ENCODE data around the gene ARHGAP18. TPM values are rescaled to one million over a fixed set of nuclear protein-coding genes. Genes with fewer than 3 reads are reported as not detected.

ARHGAP18 gene
- total RNA-seq, 1 donor from 2014 or later: 13.3 TPM

DNA sequence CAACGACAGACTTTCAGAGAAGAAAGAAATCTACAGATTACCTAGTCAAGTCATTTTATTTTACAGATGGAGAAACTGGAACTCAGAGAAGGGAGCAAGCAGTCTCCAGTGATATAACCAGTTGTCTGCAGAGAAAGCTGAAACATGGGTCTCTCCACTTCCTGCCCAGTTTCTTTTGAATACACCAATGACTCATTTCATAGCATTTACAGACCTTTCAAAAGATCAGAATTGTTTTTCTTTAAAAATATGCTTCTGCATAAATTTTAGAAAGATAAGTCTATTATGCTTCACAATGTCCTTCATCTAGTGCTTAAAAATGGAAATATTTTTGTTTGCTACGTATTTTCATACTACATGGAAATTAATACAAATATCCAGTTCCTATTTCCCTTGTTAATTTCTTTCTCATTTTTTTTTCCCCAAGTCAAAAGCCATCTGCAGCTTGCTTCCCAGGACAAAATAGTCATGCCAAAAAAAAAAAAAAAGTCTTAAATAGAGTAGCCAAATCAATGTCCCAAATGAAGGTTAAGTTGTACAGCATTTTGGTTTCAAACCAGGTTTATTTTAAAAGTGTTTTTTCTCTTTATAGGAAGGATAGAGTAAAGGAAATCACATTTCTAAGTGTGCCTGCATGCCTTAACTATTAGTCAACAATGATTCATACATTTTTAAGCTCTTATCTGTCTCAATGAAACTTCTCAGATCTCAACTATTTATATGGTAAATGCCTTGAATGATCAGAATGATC is 36.9 kb downstream of the ARHGAP18 start:
- peaks cover 53% of the 10 kb centered on the region for H3K4me1 Mint-ChIP-seq (ENCODE audit: unreplicated experiment)
- peak overlapping the region; percentile 93 for H3K27ac Mint-ChIP-seq (ENCODE audit: unreplicated experiment)
- H3K9me3 Mint-ChIP-seq (ENCODE audit: unreplicated experiment): peaks cover 7% of the 10 kb centered on the region
- H3K27me3 Mint-ChIP-seq (ENCODE audit: unreplicated experiment): no peaks in the 10 kb centered on the region
- DNase-seq (ENCODE audit: extremely low spot score, unreplicated experiment): no peak
- TF ChIP-seq, protein P1, sequence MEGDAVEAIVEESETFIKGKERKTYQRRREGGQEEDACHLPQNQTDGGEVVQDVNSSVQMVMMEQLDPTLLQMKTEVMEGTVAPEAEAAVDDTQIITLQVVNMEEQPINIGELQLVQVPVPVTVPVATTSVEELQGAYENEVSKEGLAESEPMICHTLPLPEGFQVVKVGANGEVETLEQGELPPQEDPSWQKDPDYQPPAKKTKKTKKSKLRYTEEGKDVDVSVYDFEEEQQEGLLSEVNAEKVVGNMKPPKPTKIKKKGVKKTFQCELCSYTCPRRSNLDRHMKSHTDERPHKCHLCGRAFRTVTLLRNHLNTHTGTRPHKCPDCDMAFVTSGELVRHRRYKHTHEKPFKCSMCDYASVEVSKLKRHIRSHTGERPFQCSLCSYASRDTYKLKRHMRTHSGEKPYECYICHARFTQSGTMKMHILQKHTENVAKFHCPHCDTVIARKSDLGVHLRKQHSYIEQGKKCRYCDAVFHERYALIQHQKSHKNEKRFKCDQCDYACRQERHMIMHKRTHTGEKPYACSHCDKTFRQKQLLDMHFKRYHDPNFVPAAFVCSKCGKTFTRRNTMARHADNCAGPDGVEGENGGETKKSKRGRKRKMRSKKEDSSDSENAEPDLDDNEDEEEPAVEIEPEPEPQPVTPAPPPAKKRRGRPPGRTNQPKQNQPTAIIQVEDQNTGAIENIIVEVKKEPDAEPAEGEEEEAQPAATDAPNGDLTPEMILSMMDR (IDR thresholded peaks at IDR 0.05): no peak
- H3K4me3 Mint-ChIP-seq (ENCODE audit: unreplicated experiment): peak overlapping the region; percentile 6
- no peaks in the 10 kb centered on the region for H3K36me3 Mint-ChIP-seq (ENCODE audit: unreplicated experiment)

DNA sequence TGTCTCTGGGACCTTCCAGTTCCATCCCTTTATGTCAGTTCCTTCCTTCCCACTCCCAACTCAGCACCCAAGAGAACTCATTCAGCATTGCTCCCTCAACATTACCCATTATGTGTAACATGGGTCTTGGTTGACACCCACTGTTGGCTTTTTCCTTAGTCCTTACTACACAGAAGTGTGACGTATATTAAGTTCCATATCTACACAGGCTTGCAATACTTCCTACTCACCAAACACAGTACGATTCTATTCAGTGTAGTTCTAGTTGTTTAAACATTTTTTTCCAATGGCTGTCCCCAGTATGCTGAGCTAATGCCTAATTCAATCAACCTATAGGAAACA is 37.7 kb downstream of the ARHGAP18 start:
- H3K9me3 Mint-ChIP-seq (ENCODE audit: unreplicated experiment): peaks cover 7% of the 10 kb centered on the region
- no peaks in the 10 kb centered on the region for H3K27me3 Mint-ChIP-seq (ENCODE audit: unreplicated experiment)
- no peaks in the 10 kb centered on the region for H3K36me3 Mint-ChIP-seq (ENCODE audit: unreplicated experiment)
- H3K4me1 Mint-ChIP-seq (ENCODE audit: unreplicated experiment): peaks cover 51% of the 10 kb centered on the region
- peak overlapping the region; percentile 6 for H3K4me3 Mint-ChIP-seq (ENCODE audit: unreplicated experiment)
- TF ChIP-seq, protein P1 (IDR thresholded peaks at IDR 0.05): no peak
- peak overlapping the region; percentile 93 for H3K27ac Mint-ChIP-seq (ENCODE audit: unreplicated experiment)
- DNase-seq (ENCODE audit: extremely low spot score, unreplicated experiment): no peak

DNA sequence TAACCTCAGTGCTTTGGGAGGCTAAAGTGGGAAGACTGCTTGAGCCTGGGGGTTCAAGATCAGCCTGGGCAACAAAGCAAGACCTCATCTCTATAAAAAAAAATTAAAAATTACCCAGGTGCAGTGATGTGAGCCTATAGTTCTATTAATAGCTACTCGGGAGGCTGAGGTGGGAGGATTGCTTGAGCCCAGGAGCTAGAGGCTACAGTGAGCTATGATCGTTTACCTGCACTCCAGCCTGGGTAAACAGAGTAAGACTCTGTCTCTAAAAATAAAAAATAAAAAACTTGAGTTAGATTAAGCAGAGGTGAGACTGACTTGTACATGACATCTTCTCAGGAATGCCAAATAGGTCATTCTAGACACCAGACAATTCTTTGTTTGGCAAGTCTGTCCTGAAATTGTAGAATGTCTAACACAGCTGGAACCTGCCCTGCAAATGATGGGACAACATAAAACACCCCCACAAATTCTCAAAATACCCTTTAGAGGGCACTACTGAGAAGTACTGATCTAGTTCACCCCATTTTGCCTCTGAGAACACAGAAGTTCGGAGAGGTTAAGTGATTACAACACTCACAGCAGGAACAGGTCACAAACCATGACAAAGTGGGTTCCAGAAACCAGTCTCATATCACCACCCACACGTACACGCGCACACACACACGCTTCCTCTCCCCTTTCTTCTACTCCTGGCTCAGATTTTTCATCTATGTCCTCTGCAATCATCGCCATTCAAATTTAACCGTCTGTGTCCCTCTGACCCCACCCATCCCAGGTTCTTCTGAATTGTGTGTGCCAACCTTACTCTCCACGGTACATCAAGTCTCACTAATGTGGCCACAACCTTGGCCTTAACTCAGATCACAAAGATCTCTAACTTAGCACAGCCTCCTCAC is 38.3 kb downstream of the ARHGAP18 start:
- Mint-ChIP-seq H3K27me3 (ENCODE audit: unreplicated experiment) (no peaks in the 10 kb centered on the region), H3K4me3 (ENCODE audit: unreplicated experiment) (no peak overlapping the region), H3K9me3 (ENCODE audit: unreplicated experiment) (peaks cover 7% of the 10 kb centered on the region), H3K36me3 (ENCODE audit: unreplicated experiment) (no peaks in the 10 kb centered on the region), H3K27ac (ENCODE audit: unreplicated experiment) (peak overlapping the region; percentile 93), H3K4me1 (ENCODE audit: unreplicated experiment) (peaks cover 54% of the 10 kb centered on the region)
- no peak for DNase-seq (ENCODE audit: extremely low spot score, unreplicated experiment)
- TF ChIP-seq, protein P1 (IDR thresholded peaks at IDR 0.05): peak; percentile 20

DNA sequence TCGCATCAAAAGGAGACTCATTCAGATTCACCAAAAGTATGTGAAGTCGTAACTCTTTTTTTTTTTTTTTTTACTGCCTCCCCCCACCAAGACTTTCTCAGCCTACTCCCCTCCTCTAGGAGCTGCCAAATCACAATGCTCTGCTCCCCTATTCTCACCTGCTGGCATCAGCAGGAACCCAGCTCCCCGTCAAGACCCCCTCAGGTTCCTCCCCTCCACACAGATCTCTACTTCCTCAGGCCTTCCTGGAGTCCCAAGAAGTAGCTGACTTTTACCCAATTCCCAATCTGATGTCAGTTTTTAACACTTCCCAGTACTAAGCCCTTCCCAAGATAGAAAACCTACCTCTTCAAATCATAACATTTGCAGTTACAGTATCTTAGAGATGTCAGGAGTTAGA is 39.3 kb downstream of the ARHGAP18 start:
- Mint-ChIP-seq H3K27ac (ENCODE audit: unreplicated experiment) (peak overlapping the region; percentile 93), H3K36me3 (ENCODE audit: unreplicated experiment) (no peaks in the 10 kb centered on the region), H3K4me3 (ENCODE audit: unreplicated experiment) (no peak overlapping the region), H3K4me1 (ENCODE audit: unreplicated experiment) (peaks cover 51% of the 10 kb centered on the region), H3K9me3 (ENCODE audit: unreplicated experiment) (peaks cover 5% of the 10 kb centered on the region), H3K27me3 (ENCODE audit: unreplicated experiment) (no peaks in the 10 kb centered on the region)
- no peak for DNase-seq (ENCODE audit: extremely low spot score, unreplicated experiment)
- TF ChIP-seq, protein P1 (IDR thresholded peaks at IDR 0.05): no peak

DNA sequence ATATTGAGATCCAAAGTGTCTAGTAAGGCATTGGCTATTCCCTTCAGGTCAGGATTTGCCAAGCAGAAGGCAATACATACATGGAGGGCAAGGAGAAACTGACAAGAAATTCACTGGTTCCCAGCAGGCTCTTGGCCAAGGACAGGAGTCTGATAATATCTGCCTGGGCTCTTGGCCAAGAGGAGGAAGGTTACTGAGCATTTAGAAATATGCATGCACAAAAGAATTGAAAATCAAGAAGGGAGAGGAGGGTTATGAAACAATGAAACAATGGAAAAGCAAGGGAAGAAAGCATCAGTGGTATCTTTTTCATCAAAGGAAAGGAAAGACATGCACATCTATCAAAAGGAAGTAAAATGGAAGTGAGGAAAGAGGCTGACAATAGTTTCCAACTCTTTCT is 42.4 kb downstream of the ARHGAP18 start:
- TF ChIP-seq, protein P1 (IDR thresholded peaks at IDR 0.05): no peak
- peak overlapping the region; percentile 31 for H3K27ac Mint-ChIP-seq (ENCODE audit: unreplicated experiment)
- peaks cover 30% of the 10 kb centered on the region for H3K4me1 Mint-ChIP-seq (ENCODE audit: unreplicated experiment)
- H3K36me3 Mint-ChIP-seq (ENCODE audit: unreplicated experiment): no peaks in the 10 kb centered on the region
- H3K27me3 Mint-ChIP-seq (ENCODE audit: unreplicated experiment): no peaks in the 10 kb centered on the region
- DNase-seq (ENCODE audit: extremely low spot score, unreplicated experiment): no peak
- H3K4me3 Mint-ChIP-seq (ENCODE audit: unreplicated experiment): no peak overlapping the region
- H3K9me3 Mint-ChIP-seq (ENCODE audit: unreplicated experiment): peaks cover 5% of the 10 kb centered on the region
